GM21619 (cell line): Measurements from ENCODE around the gene CLDN7.
A peak's percentile ranks its signal among the peaks of the same experiment; 100 is the strongest.

ENCODE experiments used
- ATAC-seq: cut with Tn5 transposase; IDR thresholded peaks from one replicate; pipeline ENCODE4 v1.9.1; 2021; ENCODE audit not compliant: unreplicated experiment

CLDN7 gene

DNA sequence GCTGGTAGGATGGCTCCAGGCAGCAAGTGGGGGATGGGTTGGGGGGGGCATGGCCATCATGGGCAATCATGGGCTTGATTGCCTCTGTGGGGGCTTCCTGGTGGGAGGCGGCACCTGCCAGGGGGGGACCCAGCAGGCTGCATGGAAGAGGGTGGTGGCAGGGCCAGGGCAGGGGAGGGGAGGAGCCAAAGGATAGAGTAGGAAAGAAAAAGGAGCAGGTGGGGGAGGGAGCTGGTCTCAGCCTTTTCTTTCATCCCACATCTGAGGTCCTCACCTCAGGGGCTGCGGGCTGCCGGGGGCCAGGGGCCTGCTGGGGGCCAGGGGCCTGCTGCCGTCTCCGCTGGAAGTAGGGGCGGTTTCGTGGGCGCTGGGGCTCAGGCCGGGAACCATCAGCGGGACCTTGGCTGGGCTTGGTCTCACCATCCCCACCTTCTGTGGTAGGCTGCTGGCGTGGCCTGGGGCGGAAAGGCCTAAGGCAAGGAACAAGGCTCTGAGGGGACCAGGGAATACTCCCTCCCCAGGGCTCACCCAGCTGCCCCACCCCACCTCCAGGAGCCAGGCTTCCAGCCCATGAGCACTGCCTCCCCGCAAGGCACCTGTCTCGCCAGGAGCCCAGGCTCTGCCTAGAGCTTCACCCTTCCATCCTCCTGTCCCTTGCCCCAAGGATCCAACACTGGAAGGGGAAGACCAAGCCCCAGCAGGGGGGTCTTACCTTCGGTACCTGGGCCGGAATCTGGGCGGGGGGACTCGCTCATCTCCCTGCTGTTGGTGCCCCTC lies 27.2 kb upstream of the CLDN7 start:
- ATAC-seq = no peak

DNA sequence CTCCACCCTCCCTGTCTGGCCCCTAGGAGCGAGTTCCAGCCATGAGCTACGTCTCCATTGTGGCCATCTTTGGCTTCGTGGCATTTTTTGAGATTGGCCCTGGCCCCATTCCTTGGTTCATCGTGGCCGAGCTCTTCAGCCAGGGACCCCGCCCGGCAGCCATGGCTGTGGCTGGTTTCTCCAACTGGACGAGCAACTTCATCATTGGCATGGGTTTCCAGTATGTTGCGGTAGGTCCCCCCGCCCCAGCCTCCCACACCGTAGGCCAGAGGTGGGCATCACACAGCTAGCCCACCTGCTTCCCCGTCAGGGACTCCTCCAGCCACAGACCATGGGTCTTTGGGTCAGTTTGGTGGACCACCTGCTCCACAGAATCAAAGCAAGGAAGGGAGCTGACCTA lies 23.4 kb upstream of the CLDN7 start:
- no peak for ATAC-seq

DNA sequence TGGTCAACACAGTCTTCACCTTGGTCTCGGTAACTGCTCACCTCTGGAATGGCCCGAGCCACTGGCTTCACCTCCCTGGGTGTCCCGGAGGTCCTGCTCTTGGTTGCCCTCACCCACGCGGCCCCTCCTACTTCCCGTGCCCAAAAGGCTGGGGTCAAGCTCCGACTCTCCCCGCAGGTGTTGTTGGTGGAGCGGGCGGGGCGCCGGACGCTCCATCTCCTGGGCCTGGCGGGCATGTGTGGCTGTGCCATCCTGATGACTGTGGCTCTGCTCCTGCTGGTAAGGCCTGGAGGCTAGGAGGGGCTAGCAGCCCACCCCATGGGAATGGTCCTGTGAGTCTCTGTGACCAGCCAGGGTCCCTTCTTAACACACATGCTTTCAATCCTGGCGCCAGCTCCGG lies 22.6 kb upstream of the CLDN7 start:
- no peak for ATAC-seq

DNA sequence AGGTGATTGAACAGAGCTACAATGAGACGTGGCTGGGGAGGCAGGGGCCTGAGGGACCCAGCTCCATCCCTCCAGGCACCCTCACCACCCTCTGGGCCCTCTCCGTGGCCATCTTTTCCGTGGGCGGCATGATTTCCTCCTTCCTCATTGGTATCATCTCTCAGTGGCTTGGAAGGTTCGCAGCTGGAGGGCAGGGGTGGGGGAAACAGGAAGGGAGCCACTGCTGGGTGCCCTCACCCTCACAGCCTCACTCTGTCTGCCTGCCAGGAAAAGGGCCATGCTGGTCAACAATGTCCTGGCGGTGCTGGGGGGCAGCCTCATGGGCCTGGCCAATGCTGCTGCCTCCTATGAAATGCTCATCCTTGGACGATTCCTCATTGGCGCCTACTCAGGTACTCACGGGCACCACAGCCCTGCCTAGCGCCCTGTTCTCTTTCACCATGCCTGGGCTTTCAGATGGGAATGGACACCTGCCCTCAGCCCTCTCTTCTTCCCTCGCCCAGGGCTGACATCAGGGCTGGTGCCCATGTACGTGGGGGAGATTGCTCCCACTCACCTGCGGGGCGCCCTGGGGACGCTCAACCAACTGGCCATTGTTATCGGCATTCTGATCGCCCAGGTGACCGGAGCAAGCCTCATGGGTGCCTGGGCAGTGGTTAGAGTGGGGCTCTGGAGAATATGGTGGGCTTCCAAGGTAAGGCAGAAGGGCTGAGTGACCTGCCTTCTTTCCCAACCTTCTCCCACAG lies 21.4 kb upstream of the CLDN7 start:
- no peak for ATAC-seq

DNA sequence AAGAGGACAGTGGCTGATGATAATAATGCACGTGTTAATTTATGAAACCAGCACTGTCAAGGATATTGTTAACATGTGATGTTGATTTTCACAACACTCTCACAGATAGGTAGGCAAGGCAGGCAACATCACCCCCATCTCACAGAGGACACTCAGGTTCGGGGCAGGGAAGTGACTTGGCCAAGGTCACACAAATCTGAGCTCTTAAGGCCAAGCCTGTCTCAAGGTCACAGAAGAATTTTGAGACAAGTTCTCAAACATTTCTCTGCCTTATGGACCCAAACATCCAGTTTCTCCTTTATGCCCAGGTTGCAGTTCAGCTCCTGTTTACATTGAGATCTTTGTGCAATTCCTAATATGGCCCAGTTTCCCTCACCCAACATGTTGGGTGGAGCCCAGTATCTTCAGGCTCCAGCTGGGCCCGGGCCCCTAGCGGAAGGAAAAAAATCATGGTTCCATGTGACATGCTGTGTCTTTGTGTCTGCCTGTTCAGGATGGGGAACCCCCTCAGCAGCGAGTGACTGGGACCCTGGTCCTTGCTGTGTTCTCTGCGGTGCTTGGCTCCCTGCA lies 20.6 kb upstream of the CLDN7 start:
- no peak for ATAC-seq

DNA sequence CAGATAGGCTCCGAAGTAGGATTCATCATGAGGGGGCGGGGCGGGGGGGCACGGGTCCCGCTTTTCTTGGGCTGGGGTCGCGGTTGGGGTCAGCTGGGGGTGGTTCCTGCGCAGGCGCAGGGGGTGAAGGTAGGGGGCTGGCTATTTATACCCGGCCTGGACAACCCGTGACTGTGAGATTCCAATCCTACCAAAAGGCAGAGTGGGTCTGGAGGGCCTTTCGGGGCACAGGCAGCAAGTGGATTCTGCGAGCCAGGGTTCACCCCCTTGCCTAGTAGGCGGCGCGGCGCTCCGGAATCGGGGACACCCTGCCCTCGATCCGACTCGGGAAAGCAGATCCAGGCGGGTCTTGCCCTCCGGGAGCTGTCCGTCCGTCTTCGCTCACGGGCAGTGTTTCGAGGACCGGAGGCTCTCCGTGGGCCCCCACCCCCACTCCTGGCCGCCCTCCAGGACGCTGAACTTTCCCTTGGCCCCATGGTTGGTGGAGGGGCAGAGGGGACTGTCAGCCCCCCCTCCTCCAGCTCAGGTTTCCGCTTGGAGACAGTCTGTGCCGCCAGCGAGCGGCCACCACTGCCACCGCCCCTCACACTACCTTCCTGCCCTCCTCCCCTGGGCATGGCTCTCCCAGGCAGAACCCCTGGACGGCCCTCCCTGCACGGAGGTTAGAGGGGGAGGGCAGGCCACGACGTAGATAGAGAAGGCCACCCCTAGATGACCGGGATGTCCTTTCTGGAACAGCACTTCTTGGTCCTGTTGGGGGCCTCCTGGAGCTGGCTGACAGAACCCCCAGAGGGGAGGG lies 19.9 kb upstream of the CLDN7 start:
- ATAC-seq = no peak

DNA sequence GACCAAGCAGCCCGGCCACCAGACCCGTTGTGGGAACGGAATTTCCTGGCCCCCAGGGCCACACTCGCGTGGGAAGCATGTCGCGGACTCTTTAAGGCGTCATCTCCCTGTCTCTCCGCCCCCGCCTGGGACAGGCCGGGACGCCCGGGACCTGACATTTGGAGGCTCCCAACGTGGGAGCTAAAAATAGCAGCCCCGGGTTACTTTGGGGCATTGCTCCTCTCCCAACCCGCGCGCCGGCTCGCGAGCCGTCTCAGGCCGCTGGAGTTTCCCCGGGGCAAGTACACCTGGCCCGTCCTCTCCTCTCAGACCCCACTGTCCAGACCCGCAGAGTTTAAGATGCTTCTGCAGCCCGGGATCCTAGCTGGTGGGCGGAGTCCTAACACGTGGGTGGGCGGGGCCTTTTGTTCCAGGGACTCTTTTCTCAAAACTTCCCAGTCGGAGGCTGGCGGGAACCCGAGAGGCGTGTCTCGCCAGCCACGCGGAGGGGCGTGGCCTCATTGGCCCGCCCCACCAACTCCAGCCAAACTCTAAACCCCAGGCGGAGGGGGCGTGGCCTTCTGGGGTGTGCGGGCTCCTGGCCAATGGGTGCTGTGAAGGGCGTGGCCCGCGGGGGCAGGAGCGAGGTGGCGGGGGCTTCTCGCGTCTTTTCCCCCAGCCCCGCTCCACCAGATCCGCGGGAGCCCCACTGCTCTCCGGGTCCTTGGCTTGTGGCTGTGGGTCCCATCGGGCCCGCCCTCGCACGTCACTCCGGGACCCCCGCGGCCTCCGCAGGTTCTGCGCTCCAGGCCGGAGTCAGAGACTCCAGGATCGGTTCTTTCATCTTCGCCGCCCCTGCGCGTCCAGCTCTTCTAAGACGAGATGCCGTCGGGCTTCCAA lies 19.0 kb upstream of the CLDN7 start, which contains the start of gene SLC2A4:
Gene SLC2A4, plus strand, starts transcription at position 645 of the 879 bp plus-strand sequence. Its CDS starts 217 bp downstream, at position 862.
- ATAC-seq = no peak

DNA sequence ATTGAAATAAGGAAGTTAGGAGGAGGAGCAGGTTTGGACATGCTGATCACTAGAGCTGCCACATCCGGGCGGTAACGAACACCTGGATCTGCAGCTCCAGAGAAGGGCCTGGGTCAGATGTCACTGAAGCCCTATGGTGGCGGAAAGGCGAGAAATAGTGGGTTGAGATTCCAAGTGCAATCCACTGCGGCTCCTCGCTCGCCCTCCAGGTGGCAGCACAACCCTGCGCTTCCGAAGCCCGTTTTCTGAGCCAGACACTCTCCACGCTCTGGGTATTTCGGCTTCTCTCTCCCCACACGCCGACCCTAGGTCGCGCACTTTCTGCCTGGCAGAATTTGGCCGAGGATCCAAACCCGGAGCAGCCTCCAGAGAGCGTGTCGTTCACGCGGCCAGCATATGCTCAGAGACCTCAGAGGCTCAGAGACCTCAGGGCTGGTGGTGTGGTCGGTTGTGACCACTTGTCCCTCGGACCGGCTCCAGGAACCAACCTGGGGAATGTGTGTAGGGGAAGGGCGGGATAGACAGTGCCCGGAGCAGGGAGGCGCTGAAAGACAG lies 18.3 kb upstream of the CLDN7 start:
- peak; percentile 65 for ATAC-seq

DNA sequence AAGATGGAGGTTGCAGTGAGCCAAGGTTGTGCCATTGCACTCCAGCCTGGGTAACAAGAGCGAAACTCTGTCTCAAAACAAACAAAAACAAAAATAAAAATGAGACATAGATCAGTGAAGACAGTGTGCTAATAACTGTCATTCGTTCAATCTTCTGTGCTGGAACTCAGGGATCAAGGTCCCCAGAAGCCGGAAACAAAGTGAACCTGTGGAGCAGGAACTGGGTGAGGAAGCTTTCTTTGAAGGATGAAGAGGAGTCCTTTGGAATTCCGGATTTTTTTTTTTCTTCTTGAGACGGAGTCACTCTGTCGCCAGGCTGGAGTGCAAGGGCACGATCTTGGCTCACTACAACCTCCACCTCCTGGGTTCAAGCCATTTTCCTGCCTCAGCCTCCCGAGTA lies 17.2 kb upstream of the CLDN7 start:
- ATAC-seq = no peak

DNA sequence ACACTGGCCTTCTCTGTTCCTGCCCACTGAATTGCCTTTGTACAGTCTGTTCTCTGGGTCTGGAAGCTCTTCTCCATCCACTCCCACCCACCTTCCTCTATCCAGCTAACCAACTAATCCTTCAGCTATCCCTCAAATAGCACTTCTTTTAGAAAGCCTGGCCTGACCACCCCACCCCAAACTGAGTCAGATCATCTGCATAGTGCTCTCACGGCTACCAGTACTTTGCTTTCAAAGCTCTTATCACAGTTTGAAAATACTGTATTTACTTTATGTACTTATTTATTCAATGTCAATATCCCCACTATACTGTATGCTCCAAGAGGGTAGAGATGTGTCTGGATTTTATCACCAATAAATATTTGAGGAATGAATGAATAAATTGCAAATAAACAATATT lies 4.5 kb upstream of the CLDN7 start:
- no peak for ATAC-seq

DNA sequence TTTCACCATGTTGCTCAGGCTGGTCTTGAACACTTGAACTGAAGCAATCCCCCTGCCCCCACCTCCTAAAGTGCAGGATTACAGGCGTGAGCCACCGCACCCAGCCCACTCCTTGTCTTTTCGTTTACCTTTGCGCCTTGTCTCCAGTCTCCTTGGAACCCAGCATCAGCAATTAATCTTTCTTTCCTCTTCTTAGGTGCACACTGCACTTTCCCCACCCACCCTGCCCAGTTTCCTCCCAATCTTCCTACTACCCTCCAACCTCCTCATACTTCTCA lies 1.5 kb upstream of the CLDN7 start:
- no peak for ATAC-seq

DNA sequence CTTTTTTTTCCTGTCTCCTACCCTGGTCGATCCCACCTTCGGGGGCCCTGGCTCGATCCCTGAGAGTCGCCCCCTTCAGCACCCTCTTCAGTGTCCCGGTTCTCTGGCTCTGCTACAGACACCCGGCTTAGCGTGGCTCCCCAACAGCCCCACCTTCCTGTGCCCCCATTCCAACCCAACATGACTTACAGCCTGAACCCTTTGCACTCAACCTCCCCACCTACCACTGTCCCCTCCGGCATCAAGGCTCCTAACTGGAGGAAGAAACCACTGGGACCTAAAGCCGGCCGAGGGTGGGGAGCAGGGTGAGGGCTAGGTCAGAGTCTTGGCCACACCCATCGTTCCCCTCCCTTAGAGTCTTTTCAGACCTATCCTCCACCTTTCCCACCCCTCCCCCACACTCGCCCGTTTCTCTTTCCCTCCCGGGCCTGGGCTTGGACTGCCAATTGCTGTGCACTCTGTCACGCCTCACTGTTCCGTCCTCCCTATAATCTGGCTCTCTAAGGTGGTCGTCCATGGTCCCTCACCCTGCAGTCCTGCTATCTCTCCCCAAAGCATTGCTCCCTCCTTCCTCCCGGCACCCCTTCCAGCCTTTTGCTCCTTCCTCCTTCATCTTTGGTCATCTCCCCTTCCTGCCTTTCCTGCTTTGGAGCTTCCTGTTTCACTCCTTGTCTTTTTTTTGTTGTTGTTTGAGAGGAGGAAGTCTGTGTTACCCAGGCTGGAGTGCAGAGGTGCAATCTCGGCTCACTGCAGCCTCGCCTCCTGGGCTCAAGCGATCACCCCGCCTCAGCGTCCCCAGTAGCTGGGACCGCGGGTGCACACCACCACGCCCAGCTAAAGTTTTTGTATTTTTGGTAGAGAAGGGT lies 890 bp upstream of the CLDN7 start:
- no peak for ATAC-seq

DNA sequence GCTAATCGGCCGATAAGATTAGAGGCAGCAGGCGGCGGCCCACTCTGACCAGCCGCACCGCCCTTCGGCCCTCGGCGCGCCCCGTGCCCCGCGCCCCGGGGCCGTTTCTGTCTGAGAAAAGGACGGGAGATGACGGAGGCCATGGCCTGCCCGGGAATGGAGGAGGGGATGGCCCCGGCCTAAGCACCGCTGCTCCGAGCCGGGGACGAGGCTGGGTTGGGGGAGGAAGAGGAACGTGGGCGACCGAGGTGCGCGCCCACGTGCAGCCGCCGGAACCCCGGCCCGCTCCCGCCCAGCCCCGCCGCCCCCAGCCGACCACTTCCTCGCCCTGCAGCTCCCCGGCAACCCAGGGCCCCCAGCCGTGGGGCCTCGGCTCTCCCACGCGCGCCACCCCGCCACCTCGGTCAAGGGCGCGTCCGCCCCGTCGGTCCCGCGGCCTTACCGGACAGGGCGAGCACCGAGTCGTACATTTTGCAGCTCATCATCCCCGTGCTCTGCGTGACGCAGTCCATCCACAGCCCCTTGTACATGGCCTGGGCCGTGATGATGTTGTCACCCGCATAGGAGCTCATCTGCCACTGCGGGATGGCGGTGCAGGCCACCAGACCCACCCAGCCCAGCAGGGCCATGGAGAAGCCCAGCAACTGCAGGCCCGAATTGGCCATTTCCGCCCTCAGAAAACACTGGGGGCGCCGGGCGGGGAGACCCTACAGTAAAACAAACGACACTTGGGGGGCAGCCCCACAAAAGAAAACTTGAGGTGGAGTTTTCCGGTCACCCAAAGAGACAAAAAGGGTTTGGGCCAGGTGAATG lies 693 bp downstream of the CLDN7 start:
- no peak for ATAC-seq

DNA sequence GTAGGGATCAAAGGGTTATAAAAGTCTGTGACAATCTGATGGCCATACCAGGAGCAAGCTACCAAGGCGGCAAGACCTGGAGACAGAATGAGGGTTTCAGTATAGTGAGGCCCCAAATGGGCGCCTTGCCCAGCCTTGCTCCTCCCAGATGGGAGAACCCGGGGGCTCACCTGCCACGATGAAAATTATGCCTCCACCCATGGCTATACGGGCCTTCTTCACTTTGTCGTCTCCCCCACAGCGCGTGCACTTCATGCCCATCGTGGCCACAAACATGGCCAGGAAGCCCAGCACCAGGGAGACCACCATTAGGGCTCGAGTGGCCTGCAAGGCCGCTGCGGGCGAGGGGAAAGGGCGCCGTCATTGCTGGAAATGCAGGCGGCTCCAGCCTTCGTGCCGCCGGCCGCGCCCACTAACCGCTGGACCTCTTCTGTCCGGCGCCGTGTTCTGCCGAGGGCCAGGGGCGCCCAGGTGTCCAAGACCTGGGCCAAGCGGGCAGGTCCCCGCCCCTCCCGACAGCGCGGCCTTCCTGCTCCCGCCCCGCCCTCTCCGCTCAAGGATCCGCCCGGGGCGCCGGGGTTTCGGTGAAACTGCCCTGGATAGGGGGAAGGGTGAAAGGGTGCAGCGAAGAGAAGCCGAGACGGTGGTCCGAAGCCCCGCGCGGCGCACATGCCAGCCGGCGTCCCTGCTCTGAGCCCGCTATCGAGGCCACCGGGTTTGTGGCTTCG lies 1.5 kb downstream of the CLDN7 start:
- no peak for ATAC-seq

DNA sequence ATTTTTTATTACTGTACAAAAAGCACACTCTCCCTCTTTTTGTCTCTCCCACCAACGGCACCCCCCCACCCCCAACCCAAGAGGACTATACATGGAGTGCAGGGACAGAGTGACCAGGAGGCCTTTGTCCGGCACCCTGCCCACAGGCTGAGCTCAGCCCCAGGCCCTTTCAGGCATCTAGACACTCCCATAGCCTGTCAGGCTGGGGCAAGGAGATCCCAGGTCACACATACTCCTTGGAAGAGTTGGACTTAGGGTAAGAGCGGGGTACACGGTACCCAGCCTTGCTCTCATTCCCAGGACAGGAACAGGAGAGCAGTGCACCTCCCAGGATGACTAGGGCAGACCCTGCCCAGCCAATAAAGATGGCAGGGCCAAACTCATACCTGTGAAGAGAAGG lies 2.1 kb downstream of the CLDN7 start:
- ATAC-seq = no peak

DNA sequence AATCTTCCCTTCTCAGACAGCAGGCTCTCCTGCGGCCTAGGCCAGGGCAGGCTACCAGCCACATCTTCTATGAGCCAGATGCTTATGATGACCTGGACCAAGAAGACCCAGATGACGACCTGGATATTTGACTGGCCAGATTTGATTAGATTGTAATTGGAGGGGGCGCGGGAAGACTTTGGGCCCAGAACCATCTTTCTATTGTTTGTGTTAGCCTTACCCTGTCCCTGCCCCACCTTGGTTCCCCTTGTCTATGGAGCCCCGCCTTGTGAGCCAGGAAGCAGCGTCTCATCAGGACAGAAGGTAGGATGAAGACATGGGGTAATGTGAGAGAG lies 2.8 kb downstream of the CLDN7 start:
- no peak for ATAC-seq

DNA sequence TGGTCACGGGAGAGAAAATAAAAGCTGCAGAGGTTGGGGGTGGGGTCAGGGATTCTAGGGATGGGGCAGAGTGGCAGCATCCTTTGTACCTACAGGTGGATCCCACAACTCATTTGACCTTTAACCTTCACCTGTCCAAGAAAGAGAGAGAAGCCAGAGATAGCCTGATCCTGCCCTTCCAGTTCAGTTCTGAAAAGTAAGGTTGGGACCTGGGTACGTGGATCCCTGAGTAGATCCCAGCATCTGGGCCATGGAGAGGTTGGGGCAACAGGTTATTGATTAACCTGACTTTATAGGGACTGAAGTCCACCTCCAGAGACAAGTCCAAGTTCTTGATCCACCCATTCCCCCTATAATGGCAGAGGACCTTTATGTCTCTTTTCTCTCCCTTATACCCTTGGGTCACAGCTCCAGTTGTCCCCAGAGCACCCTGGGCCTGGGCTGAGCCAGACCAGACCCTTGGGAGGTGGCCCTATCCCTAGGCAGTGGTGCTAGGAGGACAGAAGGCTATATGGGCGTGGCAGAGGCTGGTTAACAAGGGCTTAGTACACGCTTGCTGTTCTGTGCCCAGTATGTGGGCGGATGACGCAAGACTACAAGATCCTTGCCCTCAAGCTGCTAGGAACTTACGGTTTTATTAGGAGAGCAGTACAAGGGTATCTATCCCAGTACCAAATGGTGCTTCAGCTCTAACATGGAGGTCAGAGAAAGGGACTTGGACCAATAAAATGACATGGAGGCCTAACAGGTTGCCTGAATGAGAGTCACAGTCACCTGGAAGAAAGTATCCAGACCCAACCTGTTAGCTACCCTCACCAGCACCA lies 3.3 kb downstream of the CLDN7 start:
- ATAC-seq = no peak
